HG03521 (cell line): ENCODE data around the gene CRYBB3.

Source experiments
- ATAC-seq: cut with Tn5 transposase; IDR thresholded peaks from one replicate; pipeline ENCODE4 v1.9.1; 2021; ENCODE audit warnings: mild to moderate bottlenecking, moderate library complexity; ENCODE audit not compliant: unreplicated experiment

Gene CRYBB3

GRCh38 chr22:25199731-25200520 is at the start of gene CRYBB3:
TSS of gene CRYBB3 (plus strand) at chr22:25199858. CDS start at chr22:25201397, 1,539 bp downstream.
- no peak for ATAC-seq

- ATAC-seq, result no peak
Measured at GRCh38 chr22:25153961-25154666, 45.5 kb upstream of the CRYBB3 start.

- ATAC-seq, result no peak
Measured at GRCh38 chr22:25154667-25154999, 45.0 kb upstream of the CRYBB3 start.

GRCh38 chr22:25156736-25157135 is 42.9 kb upstream of the CRYBB3 start:
- no peak for ATAC-seq

- no peak for ATAC-seq
Measured at GRCh38 chr22:25159028-25159427, 40.6 kb upstream of the CRYBB3 start.

GRCh38 chr22:25160120-25160996 is 39.3 kb upstream of the CRYBB3 start:
- no peak for ATAC-seq

GRCh38 chr22:25161017-25161915 is 38.4 kb upstream of the CRYBB3 start:
- no peak for ATAC-seq

GRCh38 chr22:25161916-25162530 is 37.6 kb upstream of the CRYBB3 start:
- no peak for ATAC-seq

- no peak for ATAC-seq
Measured at GRCh38 chr22:25162561-25162960, 37.1 kb upstream of the CRYBB3 start.

GRCh38 chr22:25165785-25166184 is 33.9 kb upstream of the CRYBB3 start:
- ATAC-seq, result no peak

- no peak for ATAC-seq
Measured at GRCh38 chr22:25166266-25167040, 33.2 kb upstream of the CRYBB3 start.

- no peak for ATAC-seq
Measured at GRCh38 chr22:25167082-25167481, 32.6 kb upstream of the CRYBB3 start.

GRCh38 chr22:25167834-25168601 is 31.6 kb upstream of the CRYBB3 start:
- ATAC-seq, result no peak

GRCh38 chr22:25169278-25170031 is 30.2 kb upstream of the CRYBB3 start:
- no peak for ATAC-seq

GRCh38 chr22:25170426-25170980 is 29.2 kb upstream of the CRYBB3 start:
- no peak for ATAC-seq

GRCh38 chr22:25172153-25172552 is 27.5 kb upstream of the CRYBB3 start:
- ATAC-seq, result no peak

- ATAC-seq, result no peak
Measured at GRCh38 chr22:25174156-25174887, 25.3 kb upstream of the CRYBB3 start.
